ENCODE measurements around the gene NCSTN. TPM values are rescaled to one million over a fixed set of nuclear protein-coding genes. Genes with fewer than 3 reads are reported as not detected.

Gene NCSTN
- total and polyA plus RNA-seq, 9 of the 15 experiments (the other 6 are each of a cell fraction or from before 2014, with no cell fraction given) = 21.3 to 91.1 (median 57.9) TPM

- TF ChIP-seq SRSF7 (optimal IDR thresholded peaks at IDR 0.05; ENCODE audit: low read depth, low read length) (no peak), MLLT1 (IDR thresholded peaks at IDR 0.05) (peak in 1 of 2 experiments; percentile 39; a peak in 1 of 4 replicates), ATF2 (CRISPR knock-in tag; IDR thresholded peaks at IDR 0.05) (no peak), YY1 (IDR thresholded peaks at IDR 0.05; ENCODE audit: borderline replicate concordance in 1 of 3, control insufficient read depth in 1 of 3, extremely low read depth in 1 of 3, insufficient read depth in 3 of 3, insufficient read length in 1 of 3, insufficient replicate concordance in 2 of 3, low read depth in 1 of 3, low read length in 2 of 3) (peak in 1 of 3 experiments; percentile 24), CTBP1 (IDR thresholded peaks at IDR 0.05; ENCODE audit: borderline replicate concordance) (peak; percentile 67; the same call in 1 of the 2 replicates), BCL6 (CRISPR knock-in tag; IDR thresholded peaks at IDR 0.05) (peak; percentile 17; the same call in 1 of the 2 replicates), NCOA2 (IDR thresholded peaks at IDR 0.05; ENCODE audit: partially characterized antibody in 2 of 2) (no peak), GATA2 (CRISPR knock-in tag; IDR thresholded peaks at IDR 0.05) (no peak), ZNF121 (CRISPR knock-in tag; conservative IDR thresholded peaks at IDR 0.05) (no peak), NCOA1 (IDR thresholded peaks at IDR 0.05; ENCODE audit: low read depth) (peak; percentile 70), HSF4 (CRISPR knock-in tag; IDR thresholded peaks at IDR 0.05; ENCODE audit: borderline replicate concordance) (peak; percentile 71; the same call in 1 of the 2 replicates), ZSCAN29 (IDR thresholded peaks at IDR 0.05) (no peak), ZSCAN32 (CRISPR knock-in tag; IDR thresholded peaks at IDR 0.05) (peak; percentile 94), ZNF589 (CRISPR knock-in tag; IDR thresholded peaks at IDR 0.05; ENCODE audit: low read depth) (peak; percentile 95), SAFB2 (IDR thresholded peaks at IDR 0.05; ENCODE audit: borderline replicate concordance, low read depth, low read length, severe bottlenecking) (no peak), E2F8 (IDR thresholded peaks at IDR 0.05; ENCODE audit: low read depth, partially characterized antibody) (peak; percentile 60), GTF2E2 (tag; IDR thresholded peaks at IDR 0.05) (peak; percentile 75)
Observed at GRCh38 chr1:160362168-160362957, 19.2 kb downstream of the NCSTN start (continued).
